ENCODE measurements around the gene GSTCD. TPM values are rescaled to one million over a fixed set of nuclear protein-coding genes. Genes with fewer than 3 reads are reported as not detected.

GSTCD gene
- total and polyA plus RNA-seq, 2 experiments from 2014 or later: 11.3 to 39.1 TPM

DNA sequence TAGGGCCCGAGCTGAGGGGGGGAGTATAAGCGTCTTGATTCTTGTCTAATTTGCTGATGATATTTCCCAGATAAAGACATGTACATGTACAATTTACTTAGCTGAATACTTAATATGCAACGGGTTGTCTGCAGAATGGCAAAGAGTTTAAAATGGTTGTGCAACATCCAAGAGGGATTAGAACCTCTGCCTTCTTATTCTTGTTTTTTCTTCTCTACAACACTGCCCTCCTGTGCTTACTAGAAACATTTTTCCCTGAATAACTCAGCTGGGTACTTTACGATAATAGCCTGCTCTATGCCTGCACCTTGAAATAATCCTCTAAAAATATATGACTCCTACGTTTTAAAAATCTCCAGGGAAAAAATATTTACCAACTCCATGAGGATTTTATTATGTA lies 41.9 kb upstream of the GSTCD start:
- Mint-ChIP-seq H3K4me3 (no peak overlapping the region), H3K36me3 (ENCODE audit: low read depth) (no peaks in the 10 kb centered on the region), H3K27me3 (ENCODE audit: insufficient read depth, low read depth, poor library complexity) (no peaks in the 10 kb centered on the region), H3K9me3 (no peaks in the 10 kb centered on the region), H3K27ac (no peak overlapping the region), H3K4me1 (no peaks in the 10 kb centered on the region)
- H3K27me3 ChIP-seq (ENCODE audit: insufficient read depth): no peaks in the 10 kb centered on the region
- H3K4me1 ChIP-seq (ENCODE audit: insufficient read depth): no peaks in the 10 kb centered on the region
- no peaks in the 10 kb centered on the region for H3K36me3 ChIP-seq (ENCODE audit: insufficient read depth)
- no peak overlapping the region for H2AFZ ChIP-seq
- TF ChIP-seq, protein P1, sequence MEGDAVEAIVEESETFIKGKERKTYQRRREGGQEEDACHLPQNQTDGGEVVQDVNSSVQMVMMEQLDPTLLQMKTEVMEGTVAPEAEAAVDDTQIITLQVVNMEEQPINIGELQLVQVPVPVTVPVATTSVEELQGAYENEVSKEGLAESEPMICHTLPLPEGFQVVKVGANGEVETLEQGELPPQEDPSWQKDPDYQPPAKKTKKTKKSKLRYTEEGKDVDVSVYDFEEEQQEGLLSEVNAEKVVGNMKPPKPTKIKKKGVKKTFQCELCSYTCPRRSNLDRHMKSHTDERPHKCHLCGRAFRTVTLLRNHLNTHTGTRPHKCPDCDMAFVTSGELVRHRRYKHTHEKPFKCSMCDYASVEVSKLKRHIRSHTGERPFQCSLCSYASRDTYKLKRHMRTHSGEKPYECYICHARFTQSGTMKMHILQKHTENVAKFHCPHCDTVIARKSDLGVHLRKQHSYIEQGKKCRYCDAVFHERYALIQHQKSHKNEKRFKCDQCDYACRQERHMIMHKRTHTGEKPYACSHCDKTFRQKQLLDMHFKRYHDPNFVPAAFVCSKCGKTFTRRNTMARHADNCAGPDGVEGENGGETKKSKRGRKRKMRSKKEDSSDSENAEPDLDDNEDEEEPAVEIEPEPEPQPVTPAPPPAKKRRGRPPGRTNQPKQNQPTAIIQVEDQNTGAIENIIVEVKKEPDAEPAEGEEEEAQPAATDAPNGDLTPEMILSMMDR (conservative IDR thresholded peaks at IDR 0.05; ENCODE audit: low read depth in 2 of 2): peak; percentile 37 to 56
- no peak for TF ChIP-seq JUNB (IDR thresholded peaks at IDR 0.05; ENCODE audit: unreplicated experiment)
- no peak overlapping the region for H3K27ac ChIP-seq (ENCODE audit: low read depth)
- H3K9me2 ChIP-seq (ENCODE audit: insufficient read depth): no peaks in the 10 kb centered on the region
- no peaks in the 10 kb centered on the region; the same call in 1 of the 2 replicates for H4K20me1 ChIP-seq (replicated peaks; ENCODE audit: insufficient read depth)
- no peak overlapping the region for H3K4me3 ChIP-seq
- H3F3A ChIP-seq (replicated peaks; ENCODE audit: low read depth): no peaks in the 10 kb centered on the region
- no peak overlapping the region for H3K4me2 ChIP-seq
- ATAC-seq: peak; percentile 74
- no peaks in the 10 kb centered on the region for H3K79me2 ChIP-seq (replicated peaks; ENCODE audit: insufficient read depth)
- DNase-seq (ENCODE audit: low spot score): peak; percentile 47

DNA sequence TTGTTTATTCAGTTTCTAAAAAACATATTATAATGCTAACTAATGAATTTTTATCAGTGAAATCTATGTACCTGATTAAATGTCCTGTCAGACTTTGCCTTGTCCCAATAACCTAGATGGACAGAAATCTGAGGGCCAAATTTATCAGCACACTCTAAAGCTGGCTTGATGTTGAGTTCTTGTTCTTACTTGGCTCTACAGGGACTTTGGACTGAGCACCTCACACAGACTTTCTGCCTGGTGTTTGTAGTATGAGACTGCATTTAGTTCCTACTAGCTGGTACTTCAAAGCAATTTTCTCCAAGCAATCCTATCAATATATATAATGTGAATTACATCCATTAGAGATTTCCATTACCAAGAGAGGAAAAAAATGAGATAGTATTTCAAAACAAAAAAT lies 37.9 kb upstream of the GSTCD start:
- no peaks in the 10 kb centered on the region for H3K9me2 ChIP-seq (ENCODE audit: insufficient read depth)
- H3K27ac ChIP-seq (ENCODE audit: low read depth): no peak overlapping the region
- no peaks in the 10 kb centered on the region for H3K4me1 ChIP-seq (ENCODE audit: insufficient read depth)
- H3K4me3 ChIP-seq: no peak overlapping the region
- H3F3A ChIP-seq (replicated peaks; ENCODE audit: low read depth): no peaks in the 10 kb centered on the region
- DNase-seq (ENCODE audit: low spot score) (no peak), ATAC-seq (no peak)
- no peaks in the 10 kb centered on the region for H3K36me3 ChIP-seq (ENCODE audit: insufficient read depth)
- no peaks in the 10 kb centered on the region for H3K4me1 Mint-ChIP-seq
- H3K79me2 ChIP-seq (replicated peaks; ENCODE audit: insufficient read depth): no peaks in the 10 kb centered on the region
- no peaks in the 10 kb centered on the region for H3K9me3 Mint-ChIP-seq
- no peak overlapping the region for H3K4me2 ChIP-seq
- H3K4me3 Mint-ChIP-seq: no peak overlapping the region
- no peak overlapping the region for H3K27ac Mint-ChIP-seq
- TF ChIP-seq, protein P1 (conservative IDR thresholded peaks at IDR 0.05; ENCODE audit: low read depth in 2 of 2): no peak
- TF ChIP-seq EZH2 (IDR thresholded peaks at IDR 0.05; ENCODE audit: low read depth, unreplicated experiment) (no peak), POLR2AphosphoS5 (IDR thresholded peaks at IDR 0.05; ENCODE audit: low read depth) (no peak), ZNF331 (CRISPR knock-in tag; IDR thresholded peaks at IDR 0.05; ENCODE audit: low read depth) (no peak), ZNF114 (CRISPR knock-in tag; IDR thresholded peaks at IDR 0.05) (no peak), EZH2phosphoT487 (IDR thresholded peaks at IDR 0.05; ENCODE audit: unreplicated experiment) (no peak), STAT1 (IDR thresholded peaks at IDR 0.05; ENCODE audit: unreplicated experiment) (no peak), JUNB (IDR thresholded peaks at IDR 0.05; ENCODE audit: unreplicated experiment) (no peak), NANOG (IDR thresholded peaks at IDR 0.05; ENCODE audit: borderline replicate concordance) (no peak)
- TF ChIP-seq, protein P2, sequence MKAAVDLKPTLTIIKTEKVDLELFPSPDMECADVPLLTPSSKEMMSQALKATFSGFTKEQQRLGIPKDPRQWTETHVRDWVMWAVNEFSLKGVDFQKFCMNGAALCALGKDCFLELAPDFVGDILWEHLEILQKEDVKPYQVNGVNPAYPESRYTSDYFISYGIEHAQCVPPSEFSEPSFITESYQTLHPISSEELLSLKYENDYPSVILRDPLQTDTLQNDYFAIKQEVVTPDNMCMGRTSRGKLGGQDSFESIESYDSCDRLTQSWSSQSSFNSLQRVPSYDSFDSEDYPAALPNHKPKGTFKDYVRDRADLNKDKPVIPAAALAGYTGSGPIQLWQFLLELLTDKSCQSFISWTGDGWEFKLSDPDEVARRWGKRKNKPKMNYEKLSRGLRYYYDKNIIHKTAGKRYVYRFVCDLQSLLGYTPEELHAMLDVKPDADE (IDR thresholded peaks at IDR 0.05): no peak
- TF ChIP-seq, protein P3, sequence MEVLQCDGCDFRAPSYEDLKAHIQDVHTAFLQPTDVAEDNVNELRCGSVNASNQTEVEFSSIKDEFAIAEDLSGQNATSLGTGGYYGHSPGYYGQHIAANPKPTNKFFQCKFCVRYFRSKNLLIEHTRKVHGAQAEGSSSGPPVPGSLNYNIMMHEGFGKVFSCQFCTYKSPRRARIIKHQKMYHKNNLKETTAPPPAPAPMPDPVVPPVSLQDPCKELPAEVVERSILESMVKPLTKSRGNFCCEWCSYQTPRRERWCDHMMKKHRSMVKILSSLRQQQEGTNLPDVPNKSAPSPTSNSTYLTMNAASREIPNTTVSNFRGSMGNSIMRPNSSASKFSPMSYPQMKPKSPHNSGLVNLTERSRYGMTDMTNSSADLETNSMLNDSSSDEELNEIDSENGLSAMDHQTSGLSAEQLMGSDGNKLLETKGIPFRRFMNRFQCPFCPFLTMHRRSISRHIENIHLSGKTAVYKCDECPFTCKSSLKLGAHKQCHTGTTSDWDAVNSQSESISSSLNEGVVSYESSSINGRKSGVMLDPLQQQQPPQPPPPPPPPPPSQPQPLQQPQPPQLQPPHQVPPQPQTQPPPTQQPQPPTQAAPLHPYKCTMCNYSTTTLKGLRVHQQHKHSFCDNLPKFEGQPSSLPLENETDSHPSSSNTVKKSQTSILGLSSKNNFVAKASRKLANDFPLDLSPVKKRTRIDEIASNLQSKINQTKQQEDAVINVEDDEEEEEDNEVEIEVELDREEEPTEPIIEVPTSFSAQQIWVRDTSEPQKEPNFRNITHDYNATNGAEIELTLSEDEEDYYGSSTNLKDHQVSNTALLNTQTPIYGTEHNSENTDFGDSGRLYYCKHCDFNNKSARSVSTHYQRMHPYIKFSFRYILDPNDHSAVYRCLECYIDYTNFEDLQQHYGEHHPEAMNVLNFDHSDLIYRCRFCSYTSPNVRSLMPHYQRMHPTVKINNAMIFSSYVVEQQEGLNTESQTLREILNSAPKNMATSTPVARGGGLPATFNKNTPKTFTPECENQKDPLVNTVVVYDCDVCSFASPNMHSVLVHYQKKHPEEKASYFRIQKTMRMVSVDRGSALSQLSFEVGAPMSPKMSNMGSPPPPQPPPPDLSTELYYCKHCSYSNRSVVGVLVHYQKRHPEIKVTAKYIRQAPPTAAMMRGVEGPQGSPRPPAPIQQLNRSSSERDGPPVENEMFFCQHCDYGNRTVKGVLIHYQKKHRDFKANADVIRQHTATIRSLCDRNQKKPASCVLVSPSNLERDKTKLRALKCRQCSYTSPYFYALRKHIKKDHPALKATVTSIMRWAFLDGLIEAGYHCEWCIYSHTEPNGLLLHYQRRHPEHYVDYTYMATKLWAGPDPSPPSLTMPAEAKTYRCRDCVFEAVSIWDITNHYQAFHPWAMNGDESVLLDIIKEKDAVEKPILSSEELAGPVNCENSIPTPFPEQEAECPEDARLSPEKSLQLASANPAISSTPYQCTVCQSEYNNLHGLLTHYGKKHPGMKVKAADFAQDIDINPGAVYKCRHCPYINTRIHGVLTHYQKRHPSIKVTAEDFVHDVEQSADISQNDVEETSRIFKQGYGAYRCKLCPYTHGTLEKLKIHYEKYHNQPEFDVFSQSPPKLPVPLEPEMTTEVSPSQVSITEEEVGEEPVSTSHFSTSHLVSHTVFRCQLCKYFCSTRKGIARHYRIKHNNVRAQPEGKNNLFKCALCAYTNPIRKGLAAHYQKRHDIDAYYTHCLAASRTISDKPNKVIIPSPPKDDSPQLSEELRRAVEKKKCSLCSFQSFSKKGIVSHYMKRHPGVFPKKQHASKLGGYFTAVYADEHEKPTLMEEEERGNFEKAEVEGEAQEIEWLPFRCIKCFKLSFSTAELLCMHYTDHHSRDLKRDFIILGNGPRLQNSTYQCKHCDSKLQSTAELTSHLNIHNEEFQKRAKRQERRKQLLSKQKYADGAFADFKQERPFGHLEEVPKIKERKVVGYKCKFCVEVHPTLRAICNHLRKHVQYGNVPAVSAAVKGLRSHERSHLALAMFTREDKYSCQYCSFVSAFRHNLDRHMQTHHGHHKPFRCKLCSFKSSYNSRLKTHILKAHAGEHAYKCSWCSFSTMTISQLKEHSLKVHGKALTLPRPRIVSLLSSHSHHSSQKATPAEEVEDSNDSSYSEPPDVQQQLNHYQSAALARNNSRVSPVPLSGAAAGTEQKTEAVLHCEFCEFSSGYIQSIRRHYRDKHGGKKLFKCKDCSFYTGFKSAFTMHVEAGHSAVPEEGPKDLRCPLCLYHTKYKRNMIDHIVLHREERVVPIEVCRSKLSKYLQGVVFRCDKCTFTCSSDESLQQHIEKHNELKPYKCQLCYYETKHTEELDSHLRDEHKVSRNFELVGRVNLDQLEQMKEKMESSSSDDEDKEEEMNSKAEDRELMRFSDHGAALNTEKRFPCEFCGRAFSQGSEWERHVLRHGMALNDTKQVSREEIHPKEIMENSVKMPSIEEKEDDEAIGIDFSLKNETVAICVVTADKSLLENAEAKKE (CRISPR knock-in tag; IDR thresholded peaks at IDR 0.05): no peak
- H2AFZ ChIP-seq: no peak overlapping the region
- no peaks in the 10 kb centered on the region for H3K36me3 Mint-ChIP-seq (ENCODE audit: low read depth)
- no peaks in the 10 kb centered on the region; the same call in 1 of the 2 replicates for H4K20me1 ChIP-seq (replicated peaks; ENCODE audit: insufficient read depth)
- no peaks in the 10 kb centered on the region for H3K27me3 Mint-ChIP-seq (ENCODE audit: insufficient read depth, low read depth, poor library complexity)
- no peaks in the 10 kb centered on the region for H3K27me3 ChIP-seq (ENCODE audit: insufficient read depth)

All from GM23338 (cell line).